HG02678 (cell line): ENCODE measurements around the gene ZNF593.

Experiments
- ATAC-seq: cut with Tn5 transposase; IDR thresholded peaks from one replicate; pipeline ENCODE4 v1.9.1; 2021; ENCODE audit warnings: mild to moderate bottlenecking, moderate library complexity; ENCODE audit not compliant: unreplicated experiment

The ZNF593 gene

DNA sequence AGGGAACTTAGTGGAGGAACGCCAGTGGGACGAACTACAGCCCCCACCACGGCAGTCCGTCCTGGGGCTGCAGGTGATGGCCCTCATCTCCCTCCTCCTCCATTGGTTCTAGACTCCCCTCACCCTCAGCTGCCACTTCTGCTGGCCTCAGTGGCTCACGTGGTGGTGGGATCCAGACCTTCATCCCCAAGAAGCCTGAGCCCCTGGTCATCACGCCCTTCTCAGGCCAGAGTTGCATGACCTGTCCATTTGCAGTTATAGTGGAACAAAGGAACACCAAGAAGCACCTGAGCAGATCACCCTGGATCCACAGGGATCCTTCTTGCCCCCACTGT, 23.8 kb upstream of the ZNF593 start:
- no peak for ATAC-seq

DNA sequence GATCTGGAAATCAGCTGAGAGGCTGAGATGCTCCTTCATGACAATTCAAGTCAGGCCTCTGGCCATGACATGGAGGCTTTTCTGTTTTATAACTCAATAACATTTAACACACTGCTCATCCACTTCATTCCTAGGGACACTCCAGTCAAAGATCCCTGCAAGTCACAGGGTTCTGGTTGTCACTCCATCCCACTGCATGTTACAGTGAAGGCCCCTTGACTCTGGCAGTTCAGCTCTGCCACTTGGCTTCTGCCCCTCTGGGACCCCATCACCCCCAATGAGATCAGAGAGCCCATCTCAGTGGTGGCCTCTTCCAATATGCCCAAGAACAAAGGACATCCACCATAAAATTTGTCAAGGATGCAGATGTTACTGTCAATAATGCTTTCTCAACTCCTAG, 20.8 kb upstream of the ZNF593 start:
- no peak for ATAC-seq

DNA sequence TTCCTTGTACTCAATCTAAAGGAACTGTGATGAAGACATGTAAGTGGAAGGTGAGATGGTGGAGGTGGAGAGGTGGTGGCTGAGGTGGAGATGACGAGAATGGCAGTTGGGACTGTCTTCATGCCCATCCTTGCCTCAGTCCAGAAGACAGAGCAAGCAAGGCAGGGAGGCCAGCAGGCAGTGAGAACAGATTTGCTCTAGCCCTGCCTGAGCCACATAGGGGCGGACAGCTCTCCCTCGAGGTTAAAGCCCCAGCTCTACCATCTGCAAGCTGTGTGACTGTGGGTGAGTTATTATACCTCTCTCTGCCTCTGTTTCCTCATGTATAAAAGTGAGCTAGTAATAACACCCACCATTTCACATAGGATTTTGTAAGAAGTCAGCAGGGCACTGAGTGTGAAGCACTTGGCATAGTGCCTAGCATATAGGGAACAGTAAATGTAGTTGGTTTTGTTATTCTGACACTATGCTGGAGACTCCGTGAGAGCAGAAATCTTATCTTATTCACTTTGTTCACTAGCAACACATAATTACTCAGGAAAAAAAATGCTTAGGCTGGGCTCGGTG, 15.7 kb upstream of the ZNF593 start:
- no peak for ATAC-seq

DNA sequence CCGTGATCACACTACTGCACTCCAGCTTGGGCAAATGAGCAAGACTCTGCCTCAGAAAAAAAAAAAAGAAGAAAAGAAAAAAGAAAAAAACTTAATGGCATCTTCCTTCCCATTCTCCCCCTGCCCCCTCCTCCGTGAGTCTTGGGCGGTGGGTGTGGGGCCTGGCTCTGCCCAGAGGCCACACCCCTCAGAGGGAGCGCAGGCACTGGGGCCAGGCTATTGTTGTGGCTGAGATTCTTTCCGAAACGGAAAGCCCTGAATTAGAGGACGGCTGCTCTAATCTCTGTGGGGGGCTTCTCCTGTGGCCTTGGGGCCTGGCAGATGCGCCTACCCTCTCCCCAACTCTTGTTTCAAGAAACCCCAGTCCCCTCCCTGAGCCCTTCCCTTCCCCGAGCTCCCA, 15.0 kb upstream of the ZNF593 start:
- ATAC-seq, result no peak

DNA sequence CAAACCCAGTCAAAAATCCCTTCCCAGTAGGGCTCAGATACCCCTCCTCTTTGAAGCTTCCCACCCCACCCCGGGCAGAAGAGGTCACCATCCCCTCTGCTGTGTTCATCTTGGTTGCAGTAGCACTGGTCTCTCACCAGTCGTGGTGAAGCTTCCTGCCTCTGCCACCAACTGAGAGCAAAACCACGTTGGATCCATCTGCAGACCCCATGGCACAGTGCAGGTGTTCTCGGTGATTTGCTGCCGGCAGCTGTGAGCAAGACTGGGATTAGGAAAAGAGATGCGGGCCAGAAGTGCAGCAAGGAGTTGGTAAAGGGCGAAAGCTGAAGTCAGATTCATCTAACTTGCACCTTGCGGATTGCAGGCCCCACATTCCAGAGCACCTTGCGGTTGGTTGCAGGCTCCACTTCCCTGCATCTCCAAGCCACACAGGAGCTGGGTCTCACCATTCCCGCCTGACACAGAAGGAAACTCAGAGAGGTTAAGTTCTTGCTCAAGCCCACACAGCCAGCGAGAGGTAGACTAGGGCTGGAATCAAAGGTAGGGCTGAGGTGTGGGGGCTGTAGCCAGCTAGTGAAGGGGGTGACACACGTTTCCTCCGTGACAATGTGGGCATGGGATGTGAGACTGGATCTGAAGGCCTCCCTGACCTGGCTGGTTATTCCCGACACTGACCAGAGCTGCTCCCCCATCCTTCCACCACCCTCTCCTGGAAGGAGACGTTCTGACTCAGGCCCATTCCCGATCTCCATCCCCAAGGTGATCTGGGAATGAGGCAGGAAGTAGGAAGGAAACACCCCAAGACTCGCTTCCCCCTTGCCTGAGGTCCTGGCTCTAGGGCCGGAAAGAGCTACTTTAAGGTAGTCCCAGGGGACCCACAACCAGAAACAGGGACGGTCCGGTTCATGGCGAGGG, 14.1 kb upstream of the ZNF593 start:
- no peak for ATAC-seq

DNA sequence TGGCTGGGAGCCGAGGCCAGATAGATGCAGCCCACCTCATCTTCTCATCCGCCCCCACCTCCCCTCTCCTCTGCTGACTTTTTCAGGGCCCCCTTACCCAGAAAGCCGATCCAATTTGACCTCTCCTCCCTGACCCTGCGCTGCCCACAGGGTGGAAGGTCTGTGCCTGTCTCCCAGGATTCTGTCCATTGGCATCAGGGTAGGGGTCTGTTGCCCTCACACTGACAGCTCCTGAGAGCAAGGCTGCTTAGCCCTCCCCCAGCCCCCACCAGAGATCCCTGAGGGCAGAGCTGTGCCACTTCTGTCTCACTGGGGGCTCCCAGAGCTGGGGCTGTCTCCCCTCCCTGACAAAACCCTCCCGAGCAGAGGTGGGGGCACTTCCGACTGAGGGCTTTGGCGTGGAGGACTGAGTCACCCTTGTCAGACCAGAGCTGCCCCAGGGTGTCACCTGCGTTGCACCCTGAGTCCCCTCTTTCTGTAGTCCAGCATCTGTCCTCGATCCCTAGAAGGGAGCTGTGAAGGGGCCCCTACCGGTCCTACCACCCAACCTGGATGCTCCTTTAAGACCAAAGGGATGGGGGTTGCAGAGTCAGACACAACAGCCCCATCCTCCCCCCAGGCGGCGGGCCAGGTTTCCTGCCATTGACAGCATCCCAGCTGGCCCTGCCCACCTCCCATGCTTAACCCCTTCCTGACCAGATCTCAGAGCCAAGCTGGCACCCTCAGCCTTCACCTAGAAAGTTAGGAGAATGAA, 13.2 kb upstream of the ZNF593 start:
- ATAC-seq, result no peak

DNA sequence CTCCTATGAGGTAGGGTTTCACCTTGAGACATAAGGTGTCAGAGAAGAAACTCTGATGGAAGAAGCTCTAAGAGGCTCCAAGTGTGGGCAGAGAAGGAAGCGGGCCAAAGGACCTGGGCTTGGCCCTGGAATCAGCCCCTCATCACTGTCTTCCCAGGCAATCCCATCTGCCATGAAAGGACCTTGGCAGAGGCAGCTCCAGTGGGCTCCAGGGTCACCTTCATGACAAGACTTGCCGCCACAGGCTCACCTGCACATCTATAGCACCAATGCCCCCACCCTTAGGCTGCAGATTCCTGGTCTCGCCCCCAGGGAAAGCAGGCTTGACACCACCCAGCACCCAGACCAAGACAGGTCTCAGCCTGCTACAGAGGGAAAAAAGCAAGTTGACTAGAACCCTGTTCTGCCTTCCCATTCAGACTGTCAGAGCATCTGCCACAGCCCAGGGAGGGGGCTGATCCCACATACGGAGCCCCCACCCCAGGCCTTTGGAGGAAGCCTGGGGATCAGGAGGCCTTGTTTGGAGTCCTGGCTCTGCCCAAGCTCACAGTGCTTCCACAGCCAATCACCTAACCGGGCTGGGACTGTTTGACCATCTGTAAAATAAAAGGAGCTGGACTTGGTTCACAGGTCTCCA, 11.3 kb upstream of the ZNF593 start:
- no peak for ATAC-seq

DNA sequence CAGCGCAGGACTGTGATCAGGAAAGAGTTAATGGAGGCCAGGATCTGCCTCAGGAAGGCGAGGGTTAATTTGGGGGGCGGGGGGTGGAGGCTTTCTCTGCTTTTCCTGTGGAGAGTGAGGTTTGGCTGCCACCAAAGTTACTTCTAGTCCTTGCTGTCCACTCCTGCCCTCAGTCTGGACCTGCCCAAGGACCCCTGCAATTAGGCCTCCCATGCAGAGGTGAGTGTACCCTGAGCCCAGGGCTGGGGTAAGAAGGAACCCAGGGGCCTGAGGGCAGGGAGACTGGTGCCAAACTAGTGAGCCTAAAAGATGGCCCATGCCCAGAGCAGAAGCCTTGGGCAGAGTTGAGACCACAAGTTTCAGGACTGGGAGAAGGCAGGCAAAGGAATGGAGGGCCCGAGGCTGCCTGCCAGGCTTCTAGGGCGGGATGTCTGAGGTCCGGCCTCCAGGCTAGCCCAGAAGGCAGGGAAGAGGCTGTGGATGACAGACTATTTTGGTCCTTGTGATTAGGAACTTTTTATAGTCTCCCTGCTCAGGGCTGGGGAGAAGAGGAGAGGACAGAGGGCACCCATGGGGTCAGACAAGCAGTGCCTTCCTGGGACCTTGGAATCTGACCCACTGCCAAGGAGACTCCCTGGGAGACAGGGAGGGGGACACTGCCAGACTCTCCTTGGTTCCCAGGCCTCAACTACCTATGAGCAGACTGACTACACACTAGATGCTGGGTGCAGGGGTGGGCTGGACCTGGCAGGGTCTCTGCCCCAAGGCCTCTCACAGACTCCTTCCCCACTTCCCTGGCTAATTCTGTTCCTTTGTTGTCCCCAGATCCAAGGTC, 10.6 kb upstream of the ZNF593 start, which contains the start of gene FAM110D:
FAM110D (plus strand) TSS at position 172 of the 835 bp plus-strand sequence. CDS start 2,213 bp downstream, outside the sequence.
- no peak for ATAC-seq

DNA sequence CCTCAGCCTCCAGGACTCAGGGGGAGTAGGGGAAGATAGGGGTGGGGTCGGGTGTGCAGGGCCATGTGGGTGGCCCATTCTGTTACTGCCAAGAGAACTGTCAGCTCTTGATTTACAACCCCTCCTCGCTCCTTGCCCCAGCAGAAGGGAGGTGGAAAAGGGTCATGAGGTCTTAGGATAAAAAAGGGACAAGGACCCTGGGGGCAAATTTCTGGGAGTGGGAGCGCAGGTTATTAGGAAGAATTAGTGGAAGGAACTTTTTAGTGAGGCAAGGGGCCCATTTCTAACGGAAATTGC, 10.0 kb upstream of the ZNF593 start:
- no peak for ATAC-seq

DNA sequence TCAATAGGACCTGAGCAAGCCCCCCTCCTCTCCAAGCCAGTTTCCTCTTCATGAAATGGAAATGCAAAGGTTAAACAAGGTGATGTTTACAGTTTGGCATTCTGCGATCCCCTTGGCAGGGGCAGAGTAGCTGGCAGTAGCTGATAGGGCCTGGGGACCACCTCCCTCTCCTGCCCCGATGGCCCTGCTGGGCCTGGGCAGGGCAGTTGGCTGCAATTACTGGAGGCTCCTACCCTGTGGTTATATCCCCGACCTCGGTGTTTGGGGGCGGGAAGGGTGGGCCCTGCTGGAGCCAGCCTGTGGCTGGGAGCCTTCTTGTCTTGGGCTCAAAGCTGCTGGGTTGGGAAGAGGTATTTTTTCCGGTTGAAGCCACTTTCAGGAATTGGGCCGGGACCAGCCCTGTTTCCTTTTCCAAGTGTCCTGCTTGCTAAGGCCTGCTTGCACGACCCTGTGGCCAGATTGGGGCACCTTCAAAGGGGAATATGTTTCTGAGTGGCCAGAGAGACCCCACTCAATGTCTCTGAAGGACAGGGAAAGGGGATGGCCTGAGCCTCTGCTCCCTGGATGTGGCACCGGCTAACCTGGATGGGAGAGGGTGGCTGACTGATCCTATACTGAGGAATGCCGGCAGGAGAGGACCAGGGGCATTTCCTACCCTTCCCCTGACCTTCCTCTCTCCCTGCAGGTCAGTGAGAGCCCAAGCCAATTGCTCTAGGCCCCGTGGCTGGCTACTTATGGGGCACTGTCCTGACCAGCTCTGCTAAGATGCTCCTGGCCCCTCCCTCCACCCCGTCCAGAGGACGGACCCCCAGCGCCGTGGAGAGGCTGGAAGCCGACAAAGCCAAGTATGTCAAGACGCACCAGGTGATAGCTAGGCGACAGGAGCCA, 8.9 kb upstream of the ZNF593 start:
- ATAC-seq, result no peak

DNA sequence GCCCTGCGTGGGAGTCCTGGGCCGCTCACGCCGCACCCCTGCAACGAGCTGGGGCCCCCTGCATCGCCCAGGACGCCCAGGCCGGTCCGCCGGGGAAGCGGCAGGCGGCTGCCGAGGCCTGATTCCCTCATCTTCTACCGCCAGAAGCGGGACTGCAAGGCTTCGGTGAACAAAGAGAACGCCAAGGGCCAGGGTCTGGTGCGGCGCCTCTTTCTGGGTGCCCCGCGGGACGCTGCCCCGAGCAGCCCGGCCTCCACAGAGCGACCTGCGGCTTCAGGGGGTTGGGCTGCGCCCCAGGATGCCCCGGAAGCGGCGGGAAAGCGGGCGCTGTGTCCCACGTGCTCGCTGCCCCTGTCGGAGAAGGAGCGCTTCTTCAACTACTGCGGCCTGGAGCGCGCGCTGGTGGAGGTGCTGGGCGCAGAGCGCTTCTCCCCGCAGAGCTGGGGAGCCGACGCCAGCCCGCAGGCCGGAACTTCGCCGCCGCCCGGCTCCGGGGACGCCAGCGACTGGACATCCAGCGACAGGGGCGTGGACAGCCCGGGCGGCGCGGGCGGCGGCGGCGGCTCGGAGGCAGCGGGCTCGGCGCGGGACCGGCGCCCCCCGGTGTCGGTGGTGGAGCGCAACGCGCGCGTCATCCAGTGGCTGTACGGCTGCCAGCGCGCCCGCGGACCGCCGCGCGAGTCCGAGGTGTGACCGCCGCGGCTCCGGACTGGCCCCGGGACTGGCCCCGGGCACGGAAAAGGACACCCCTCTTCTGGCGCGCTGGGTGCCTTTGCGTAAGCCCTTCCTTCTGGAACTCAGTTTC, 8.1 kb upstream of the ZNF593 start:
- no peak for ATAC-seq

DNA sequence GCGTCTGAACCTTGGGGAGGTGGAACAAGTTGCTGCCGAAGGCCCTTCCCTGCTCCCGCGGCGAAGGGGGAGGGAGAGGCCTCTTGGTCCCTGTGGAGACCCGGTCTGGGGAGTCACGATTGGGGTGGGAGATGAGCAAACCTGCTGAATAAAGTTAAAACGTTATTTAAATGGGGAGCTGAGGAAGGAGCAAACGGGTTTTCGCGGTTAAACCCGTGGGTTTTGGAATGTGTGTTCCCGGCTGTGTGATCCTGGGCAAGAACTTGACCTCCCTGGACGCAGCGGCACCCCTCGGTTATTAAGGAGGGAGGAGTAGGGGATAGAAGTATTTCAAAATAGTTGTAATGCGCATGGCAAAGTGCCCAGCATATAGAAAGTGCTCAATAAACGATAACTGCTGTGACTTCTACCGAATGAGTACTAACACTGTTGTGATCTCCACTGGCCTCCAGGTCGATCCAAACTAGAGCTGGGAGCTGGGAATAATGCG, 7.4 kb upstream of the ZNF593 start:
- no peak for ATAC-seq

DNA sequence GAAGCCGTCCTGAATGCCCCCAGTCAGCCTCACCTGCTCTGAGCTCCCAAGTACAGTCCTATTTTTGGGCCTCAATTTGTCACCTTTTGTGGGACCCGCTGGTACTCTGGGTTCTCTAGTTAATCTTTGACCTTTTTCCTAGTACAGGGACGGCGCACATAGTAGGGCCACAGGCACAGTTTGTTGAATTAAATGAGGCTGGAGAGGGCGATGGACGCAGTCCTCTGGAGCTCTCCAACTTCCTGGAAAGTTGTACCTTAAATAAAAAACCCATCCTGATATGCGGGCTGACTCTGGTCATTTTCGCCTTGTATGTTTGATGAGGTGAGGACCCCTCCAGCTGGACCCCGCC, 6.0 kb upstream of the ZNF593 start:
- ATAC-seq, result no peak

DNA sequence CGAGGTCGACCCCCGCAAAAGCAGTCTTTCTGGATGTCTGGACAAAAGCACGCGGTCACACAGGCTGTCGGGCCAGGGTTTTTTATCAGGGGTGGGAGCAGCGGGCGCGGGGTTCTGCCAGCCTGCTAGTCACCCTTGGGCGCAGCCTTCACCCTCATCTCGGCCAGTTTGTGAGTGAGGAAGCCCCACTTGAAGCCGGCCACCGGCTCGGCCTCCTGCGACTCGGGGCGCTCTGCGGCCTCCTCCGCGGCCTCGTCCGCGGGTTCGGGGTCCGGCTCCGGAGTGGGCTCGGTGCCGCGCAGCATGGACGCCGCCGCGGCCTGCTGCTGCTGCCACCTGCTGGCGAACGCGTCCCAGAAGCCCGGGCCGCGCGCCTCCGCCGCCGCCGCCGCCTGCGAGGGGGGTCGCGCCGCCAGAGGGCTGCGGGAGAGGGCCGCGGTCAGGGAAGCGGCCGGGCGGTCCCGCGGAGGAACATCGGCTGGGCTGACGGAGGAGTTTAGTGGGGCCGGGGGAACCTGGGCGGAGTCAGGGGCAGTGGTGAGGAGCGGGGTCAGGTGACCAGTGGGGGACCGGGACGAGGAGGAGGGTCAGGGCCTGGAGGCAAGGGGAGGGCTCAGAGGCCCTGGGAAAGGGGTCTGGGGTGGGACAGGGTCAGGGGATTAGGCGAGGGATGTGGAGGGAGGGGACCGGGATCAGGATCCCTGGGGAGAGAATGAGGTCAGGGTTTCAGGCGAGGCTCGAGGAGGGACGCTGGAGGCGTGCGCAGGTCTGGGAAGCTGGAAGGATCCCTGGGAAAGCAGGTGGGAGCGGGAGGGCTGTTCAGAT, 5.5 kb upstream of the ZNF593 start:
- ATAC-seq, result no peak

DNA sequence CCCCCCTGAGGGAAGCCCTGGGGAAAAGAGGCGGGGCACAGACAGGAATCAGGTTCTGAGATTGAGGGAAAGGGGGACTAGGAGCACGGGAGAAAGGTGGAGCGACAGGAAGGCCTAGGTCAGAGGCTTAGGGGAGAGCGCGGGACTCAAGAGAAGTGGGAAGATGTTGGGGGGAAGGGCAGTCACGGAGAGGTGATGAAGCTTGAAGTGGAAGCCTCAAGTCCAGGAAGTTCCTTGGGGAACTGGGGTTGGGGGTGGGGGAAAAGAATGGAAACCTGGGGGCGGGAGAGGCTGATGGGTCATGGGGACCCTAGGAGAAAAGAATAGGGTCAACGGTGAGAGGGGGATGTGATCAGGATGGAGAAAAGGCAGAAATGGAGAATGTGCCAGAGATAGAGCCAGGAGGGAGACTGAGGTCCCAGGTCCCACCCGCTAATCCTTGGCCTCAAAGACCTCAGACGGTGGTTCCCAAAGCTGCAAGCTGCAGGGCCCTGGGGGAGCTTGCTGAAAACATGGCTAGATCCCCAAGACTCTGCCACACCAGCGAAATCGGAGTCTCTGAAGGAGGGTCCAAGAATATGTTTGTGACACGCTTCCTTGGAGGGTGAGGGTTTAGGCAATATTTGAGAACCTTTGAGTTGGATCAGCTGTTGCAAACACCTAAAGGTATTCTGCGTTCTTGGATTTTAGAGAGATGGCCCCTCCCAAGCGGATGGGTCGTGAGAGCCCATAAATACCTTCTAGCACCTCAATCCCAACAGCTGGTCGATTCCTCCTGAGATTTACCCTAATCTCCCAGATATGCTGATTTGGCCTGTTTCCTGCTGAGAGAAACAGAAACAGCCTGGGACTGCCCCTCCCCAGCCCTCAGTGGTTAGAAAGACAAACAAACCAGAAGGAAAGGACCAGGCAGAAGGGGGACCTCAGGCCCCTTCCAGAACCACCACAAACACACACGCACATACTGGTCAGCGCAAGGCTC, 4.6 kb upstream of the ZNF593 start:
- ATAC-seq, result no peak

DNA sequence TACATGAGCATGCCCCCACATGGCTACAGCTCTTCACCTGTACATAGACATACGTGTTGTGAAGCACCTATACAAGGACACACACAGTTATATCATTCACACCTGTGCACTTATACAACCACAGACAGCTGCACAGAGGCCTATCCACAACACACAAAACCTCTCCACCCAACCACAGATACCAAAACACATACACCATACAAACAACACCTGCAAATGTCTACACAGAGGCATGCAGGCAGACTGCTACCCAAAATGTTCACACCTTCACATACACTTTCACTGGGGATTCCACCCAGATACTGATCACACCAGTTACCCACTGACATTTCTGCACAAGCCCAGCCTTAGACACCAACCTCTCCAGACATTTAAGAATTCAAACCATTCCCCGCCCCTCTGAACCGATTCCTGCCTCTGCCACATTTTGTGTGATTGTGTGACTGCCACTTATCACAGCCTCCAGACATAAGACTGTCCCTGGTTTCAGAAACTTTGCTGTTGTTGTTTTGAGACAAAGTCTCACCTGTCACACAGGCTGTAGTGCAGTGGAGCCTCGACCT, 2.9 kb upstream of the ZNF593 start:
- no peak for ATAC-seq
